Subcutaneous abdominal adipose tissue (tissue), 5 donors: ENCODE results near the gene UBAP1.

Source experiments
- H3K27ac ChIP-seq: one replicate; pipeline ENCODE4 v1.7.0; 2013; ENCODE audit warnings: low read depth, mild to moderate bottlenecking, inconsistent platforms, low read length, moderate library complexity
- H3K27me3 ChIP-seq, 5 donors: one replicate each; pipeline ENCODE4 v1.7.0; 2013; ENCODE audit warnings: low read length in 5 of 5, inconsistent platforms in 1 of 5; ENCODE audit not compliant: control insufficient read depth in 5 of 5, insufficient read depth in 4 of 5
- H3K36me3 ChIP-seq, 5 donors: one replicate each; pipeline ENCODE4 v1.7.0; 2013; ENCODE audit warnings: low read length in 5 of 5; ENCODE audit not compliant: control insufficient read depth in 5 of 5, insufficient read depth in 5 of 5
- H3K4me1 ChIP-seq, 5 donors: one replicate each; pipeline ENCODE4 v1.7.0; 2013; ENCODE audit warnings: low read length in 5 of 5, mild to moderate bottlenecking in 3 of 5, moderate library complexity in 1 of 5; ENCODE audit not compliant: control insufficient read depth in 5 of 5, insufficient read depth in 5 of 5
- H3K4me3 ChIP-seq, 5 donors: one replicate each; pipeline ENCODE4 v1.7.0; 2013; ENCODE audit warnings: low read length in 5 of 5, low read depth in 1 of 5
- H3K9ac ChIP-seq, 5 donors: one replicate each; pipeline ENCODE4 v1.7.0; 2013; ENCODE audit warnings: low read length in 5 of 5, mild to moderate bottlenecking in 4 of 5, moderate library complexity in 3 of 5
- H3K9me3 ChIP-seq, 5 donors: one replicate each; pipeline ENCODE4 v1.7.0; 2013; ENCODE audit warnings: low read length in 5 of 5; ENCODE audit not compliant: control insufficient read depth in 5 of 5
- donor health status: healthy.
- donor health status: healthy.
- donor health status: healthy.
- donor health status: healthy.
- donor health status: healthy.

UBAP1 gene

DNA sequence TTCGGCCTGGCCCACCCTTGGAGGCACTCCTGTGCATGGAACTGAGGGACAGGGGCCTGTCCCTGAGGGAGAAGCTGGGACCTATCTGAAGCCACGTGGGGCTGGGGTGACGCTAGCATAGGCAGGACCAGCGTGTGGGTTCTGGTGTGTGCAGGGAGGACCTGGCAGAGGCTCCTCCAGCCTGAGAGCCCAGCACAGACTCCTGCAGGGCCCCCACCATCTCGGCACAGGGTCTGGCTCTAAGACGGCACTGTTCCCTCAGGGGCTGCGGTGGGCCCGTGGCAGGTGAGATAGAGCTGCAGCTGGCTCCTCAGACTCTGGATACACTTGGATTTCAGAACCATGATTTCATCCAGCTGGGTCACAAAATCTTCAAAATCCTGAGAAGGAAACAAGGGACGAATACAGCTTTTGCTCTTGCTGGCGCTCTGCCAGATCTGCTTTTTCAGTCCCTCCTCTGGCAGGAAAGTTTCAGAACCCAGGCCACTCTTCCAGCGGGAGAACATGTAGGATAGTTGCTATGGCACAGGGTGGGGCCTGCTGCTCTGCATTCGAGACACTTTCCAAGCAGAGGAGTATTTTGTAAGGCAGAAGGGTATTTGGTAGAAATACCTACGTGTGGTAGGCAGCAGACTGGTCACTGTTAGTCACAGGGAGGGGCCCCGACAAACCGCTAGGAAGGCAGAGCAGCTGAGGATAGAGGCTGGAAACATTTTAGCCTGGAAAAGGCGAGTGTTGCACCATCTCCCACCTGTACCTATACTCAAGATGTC is 75.5 kb downstream of the UBAP1 start:
- no peaks in the 10 kb centered on the region for H3K27me3 ChIP-seq
- peak overlapping the region; percentile 88 for H3K27ac ChIP-seq
- H3K4me3 ChIP-seq = no peak overlapping the region
- peak overlapping the region in 4 of 5 donors; percentile 12 to 38 (median 18) for H3K9ac ChIP-seq
- H3K4me1 ChIP-seq = peaks cover 16 to 41% (median 35%) of the 10 kb centered on the region in 5 donors
- no peaks in the 10 kb centered on the region for H3K9me3 ChIP-seq
- H3K36me3 ChIP-seq = peaks cover 5 to 40% (median 29%) of the 10 kb centered on the region in 5 donors

- peaks cover 5 to 34% (median 20%) of the 10 kb centered on the region in 5 donors for H3K36me3 ChIP-seq
- H3K4me3 ChIP-seq = no peak overlapping the region
- H3K9ac ChIP-seq = peak overlapping the region in 2 of 5 donors; percentile 13 to 23
- peak overlapping the region; percentile 88 for H3K27ac ChIP-seq
- no peaks in the 10 kb centered on the region for H3K9me3 ChIP-seq
- no peaks in the 10 kb centered on the region for H3K27me3 ChIP-seq
- H3K4me1 ChIP-seq = peaks cover 16 to 41% (median 35%) of the 10 kb centered on the region in 5 donors
Measured at GRCh38 chr9:34254966-34255825, 76.4 kb downstream of the UBAP1 start.

- H3K4me3 ChIP-seq = no peak overlapping the region
- H3K9ac ChIP-seq = no peak overlapping the region
- peaks cover 16 to 41% (median 35%) of the 10 kb centered on the region in 5 donors for H3K4me1 ChIP-seq
- peaks cover 0 to 24% (median 11%) of the 10 kb centered on the region in 5 donors for H3K36me3 ChIP-seq
- no peaks in the 10 kb centered on the region for H3K9me3 ChIP-seq
- H3K27me3 ChIP-seq = no peaks in the 10 kb centered on the region
- H3K27ac ChIP-seq = no peak overlapping the region
Measured at GRCh38 chr9:34256104-34256503, 77.3 kb downstream of the UBAP1 start.

DNA sequence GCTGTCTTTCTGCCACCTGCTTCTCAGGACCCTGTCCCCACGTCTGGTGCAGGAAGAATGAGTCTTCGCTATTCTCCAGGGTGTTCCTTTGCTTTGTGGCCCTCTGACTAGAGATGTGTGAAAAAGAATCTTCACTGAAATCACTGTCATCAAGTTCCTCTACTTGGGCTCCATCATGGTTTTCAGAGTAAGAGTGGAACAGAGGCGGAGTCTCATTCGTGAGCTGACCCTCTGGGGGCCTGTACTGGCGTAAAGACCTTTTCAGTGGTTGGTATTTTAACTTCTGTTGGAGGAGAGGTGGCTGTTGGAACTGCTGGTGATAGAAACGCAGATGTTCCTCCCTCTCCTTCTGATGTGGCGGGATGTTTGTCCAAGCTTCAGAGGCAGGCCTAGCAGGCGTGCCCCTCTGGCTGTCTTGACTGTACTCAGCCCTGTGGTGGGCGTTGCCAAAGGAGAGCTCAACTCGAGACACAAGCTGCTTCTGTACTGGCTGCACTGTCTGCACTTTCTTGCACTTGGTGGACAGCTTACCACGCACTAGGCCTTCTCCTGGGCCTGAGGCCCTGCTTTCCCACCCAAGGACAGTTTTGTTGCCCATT is 78.2 kb downstream of the UBAP1 start:
- H3K9ac ChIP-seq = peak overlapping the region in 2 of 5 donors; percentile 37 to 38

GRCh38 chr9:34259315-34259714 is 80.5 kb downstream of the UBAP1 start:
- no peak overlapping the region for H3K27ac ChIP-seq

More for the DNA sequence above, 78.2 kb downstream of the UBAP1 start:
- H3K27ac ChIP-seq = no peak overlapping the region
- no peaks in the 10 kb centered on the region for H3K27me3 ChIP-seq
- peaks cover 16 to 37% (median 32%) of the 10 kb centered on the region in 5 donors for H3K4me1 ChIP-seq
- peaks cover 0 to 16% (median 3%) of the 10 kb centered on the region in 5 donors for H3K36me3 ChIP-seq
- H3K4me3 ChIP-seq = no peak overlapping the region
- H3K9me3 ChIP-seq = no peaks in the 10 kb centered on the region

DNA sequence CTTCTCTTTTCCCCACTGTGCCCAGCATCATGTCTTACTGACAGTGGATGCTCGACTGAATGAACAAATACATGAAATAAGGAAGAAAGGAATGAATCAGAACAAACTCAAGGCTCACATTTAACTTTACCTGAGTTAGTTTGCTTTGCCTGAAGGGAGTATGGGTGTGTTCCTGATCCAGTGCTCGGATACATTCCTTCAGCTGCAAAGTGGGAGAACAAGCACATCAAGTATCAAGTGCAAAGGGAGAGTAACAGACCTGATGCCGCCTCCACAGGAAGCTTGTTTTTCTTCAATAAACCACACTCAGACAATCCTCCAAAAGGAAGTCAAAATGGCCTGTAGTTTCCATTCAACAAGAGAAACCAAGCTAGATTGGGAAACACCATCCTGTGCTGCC is 84.1 kb downstream of the UBAP1 start:
- no peaks in the 10 kb centered on the region for H3K9me3 ChIP-seq
- H3K36me3 ChIP-seq = peaks cover 0 to 3% (median 0%) of the 10 kb centered on the region in 5 donors
- no peak overlapping the region for H3K9ac ChIP-seq
- H3K27me3 ChIP-seq = no peaks in the 10 kb centered on the region
- no peaks in the 10 kb centered on the region for H3K4me1 ChIP-seq
- H3K27ac ChIP-seq = no peak overlapping the region
- H3K4me3 ChIP-seq = no peak overlapping the region

More at GRCh38 chr9:34259315-34259714, 80.5 kb downstream of the UBAP1 start:
- Histone ChIP-seq H3K36me3 (peaks cover 0 to 10% (median 3%) of the 10 kb centered on the region in 5 donors), H3K9ac (no peak overlapping the region), H3K4me1 (peaks cover 7 to 15% (median 12%) of the 10 kb centered on the region in 5 donors), H3K9me3 (no peaks in the 10 kb centered on the region), H3K4me3 (no peak overlapping the region), H3K27me3 (no peaks in the 10 kb centered on the region)

GRCh38 chr9:34267660-34268059 is 88.8 kb downstream of the UBAP1 start:
- Histone ChIP-seq H3K27ac (no peak overlapping the region), H3K9ac (no peak overlapping the region), H3K4me3 (no peak overlapping the region), H3K4me1 (no peaks in the 10 kb centered on the region), H3K9me3 (no peaks in the 10 kb centered on the region), H3K27me3 (no peaks in the 10 kb centered on the region), H3K36me3 (no peaks in the 10 kb centered on the region)

- Histone ChIP-seq H3K27ac (no peak overlapping the region), H3K4me3 (no peak overlapping the region), H3K9me3 (no peaks in the 10 kb centered on the region), H3K4me1 (no peaks in the 10 kb centered on the region), H3K9ac (no peak overlapping the region), H3K27me3 (no peaks in the 10 kb centered on the region), H3K36me3 (no peaks in the 10 kb centered on the region)
Measured at GRCh38 chr9:34271265-34272006, 92.6 kb downstream of the UBAP1 start.

- Histone ChIP-seq H3K36me3 (no peaks in the 10 kb centered on the region), H3K27ac (no peak overlapping the region), H3K4me3 (no peak overlapping the region), H3K4me1 (no peaks in the 10 kb centered on the region), H3K9me3 (no peaks in the 10 kb centered on the region), H3K9ac (no peak overlapping the region), H3K27me3 (no peaks in the 10 kb centered on the region)
Measured at GRCh38 chr9:34272101-34272541, 93.3 kb downstream of the UBAP1 start.
